Prostate gland (tissue), 2 donors: ENCODE data around the gene PLRG1. TPM values are rescaled to one million over a fixed set of nuclear protein-coding genes. Genes with fewer than 3 reads are reported as not detected.

Experiments used
- DNase-seq: peaks from one replicate; pipeline ENCODE4 v3.0.0-alpha.2; 2019; ENCODE audit warnings: low spot score
- H3K27ac ChIP-seq, 2 donors: fragments of 200-600 bp; sonication (generic); 2 replicates each; pipeline ENCODE4 v1.5.1; 2017 to 2019
- H3K27me3 ChIP-seq: fragments of 200-600 bp; sonication (generic); replicated peaks from 2 replicates; pipeline ENCODE4 v1.5.1; 2019; ENCODE audit not compliant: insufficient read depth
- H3K36me3 ChIP-seq, 2 donors: fragments of 200-600 bp; sonication (generic); 1 replicate in 1 of 2; 2 replicates in 1 of 2; pipeline versions ENCODE4 v1.5.1 to v1.8.1; 2017 to 2019
- H3K4me1 ChIP-seq: fragments of 200-600 bp; sonication (generic); replicated peaks from 2 replicates; pipeline ENCODE4 v1.5.1; 2019
- H3K4me3 ChIP-seq, 2 donors: fragments of 200-600 bp; sonication (generic); 2 replicates each; pipeline ENCODE4 v1.5.1; 2017 to 2019
- H3K9me3 ChIP-seq: fragments of 200-600 bp; sonication (generic); 2 replicates; pipeline ENCODE4 v1.5.1; 2017
- CTCF ChIP-seq, 4 experiments: fragments of 200-600 bp in 2 of 4; fragments of 450-650 bp in 2 of 4; sonication (generic) in 2 of 4; IDR thresholded peaks; 1 replicate in 3 of 4; 2 replicates in 1 of 4; pipeline ENCODE4 v1.5.1; 2016 to 2019; ENCODE audit warnings: antibody characterized with exemption in 4 of 4, mild to moderate bottlenecking in 2 of 4, moderate library complexity in 2 of 4
- POLR2A ChIP-seq: fragments of 450-650 bp; IDR thresholded peaks from one replicate; pipeline ENCODE4 v1.6.1; 2016; ENCODE audit warnings: antibody characterized with exemption, mild to moderate bottlenecking
- POLR2AphosphoS5 ChIP-seq: sonication (generic); formaldehyde crosslinking; IDR thresholded peaks from one replicate; pipeline ENCODE4 v1.6.1; 2017; ENCODE audit warnings: antibody characterized with exemption
- WGBS: methylation state at CpG from one replicate; pipeline ENCODE4 v1.1.5; 2018; 5-methylcytosine and 5-hydroxymethylcytosine counted together
- intact Hi-C: fragments of 100-400 bp; cut with DNase I; formaldehyde crosslinking; loops from one replicate; pipeline ENCODE4 v1.14.2; 2022
- total RNA-seq, 2 donors: library from RNA; depleted of rRNA; stranded (reverse); fragments of >200 nt; gene quantifications; one replicate each; pipeline ENCODE4 v1.1.0, GENCODE V29; 2016

Gene PLRG1
- total RNA-seq, 2 donors from 2014 or later, result 28.2 to 48.3 TPM

- intact Hi-C loops, result no loop called here
- WGBS, result 2% methylated on average over 48 of the region's 76 CpGs
- Histone ChIP-seq H3K9me3 (no peaks in the 10 kb centered on the region), H3K4me3 (peak overlapping the region; percentile 25 to 28), H3K27me3 (peaks cover 3% of the 10 kb centered on the region), H3K27ac (peak overlapping the region in 1 of 2 donors; percentile 26), H3K4me1 (no peaks in the 10 kb centered on the region), H3K36me3 (no peaks in the 10 kb centered on the region)
- no peak for DNase-seq
- TF ChIP-seq CTCF (IDR thresholded peaks at IDR 0.05) (no peak), POLR2A (no peak), POLR2AphosphoS5 (no peak)
These were observed 59.4 kb downstream of the PLRG1 start for GRCh38 chr4:154490583-154491340.

GRCh38 chr4:154490234-154490582 lies 60.0 kb downstream of the PLRG1 start:
- intact Hi-C loops, result no loop called here
- Histone ChIP-seq H3K27me3 (peaks cover 3% of the 10 kb centered on the region), H3K9me3 (no peaks in the 10 kb centered on the region), H3K4me3 (peak overlapping the region; percentile 25 to 28), H3K27ac (no peak overlapping the region), H3K4me1 (no peaks in the 10 kb centered on the region), H3K36me3 (no peaks in the 10 kb centered on the region)
- TF ChIP-seq CTCF (IDR thresholded peaks at IDR 0.05), result no peak
- TF ChIP-seq POLR2AphosphoS5, result no peak
- TF ChIP-seq POLR2A, result no peak
- 11% methylated on average over 36 of the region's 55 CpGs for WGBS
- no peak for DNase-seq

GRCh38 chr4:154489558-154490233 lies 60.5 kb downstream of the PLRG1 start:
- Histone ChIP-seq H3K36me3 (no peaks in the 10 kb centered on the region), H3K27ac (no peak overlapping the region), H3K4me3 (no peak overlapping the region), H3K27me3 (peaks cover 3% of the 10 kb centered on the region), H3K4me1 (no peaks in the 10 kb centered on the region), H3K9me3 (no peaks in the 10 kb centered on the region)
- TF ChIP-seq CTCF (IDR thresholded peaks at IDR 0.05) (no peak), POLR2AphosphoS5 (no peak), POLR2A (no peak)
- no peak for DNase-seq
- intact Hi-C loops, result no loop called here
- 62% methylated on average over 54 of the region's 56 CpGs for WGBS

- Histone ChIP-seq H3K4me1 (no peaks in the 10 kb centered on the region), H3K36me3 (no peaks in the 10 kb centered on the region), H3K9me3 (no peaks in the 10 kb centered on the region), H3K27me3 (peaks cover 3% of the 10 kb centered on the region), H3K27ac (no peak overlapping the region), H3K4me3 (no peak overlapping the region)
- 90% methylated on average over 4 of the region's 4 CpGs for WGBS
- no peak for TF ChIP-seq POLR2A
- TF ChIP-seq CTCF (IDR thresholded peaks at IDR 0.05), result no peak
- no peak for TF ChIP-seq POLR2AphosphoS5
- DNase-seq, result no peak
- intact Hi-C loops, result no loop called here
These were observed 63.1 kb downstream of the PLRG1 start for GRCh38 chr4:154487145-154487544.
